ENCODE data around the gene C5orf34. TPM values are rescaled to one million over a fixed set of nuclear protein-coding genes. Genes with fewer than 3 reads are reported as not detected.
A peak's percentile ranks its signal among the peaks of the same experiment; 100 is the strongest.

Gene C5orf34
- total and polyA plus RNA-seq, 2 of the 4 experiments (the other 2 are of a cell fraction) = 3.3 to 6.1 TPM

- TF ChIP-seq NFE2L2 (IDR thresholded peaks at IDR 0.05; ENCODE audit: low read depth, low read length) = no peak
- TF ChIP-seq RFX5 (IDR thresholded peaks at IDR 0.05; ENCODE audit: low read depth, low read length) = no peak
- TF ChIP-seq CEBPB (IDR thresholded peaks at IDR 0.05; ENCODE audit: low read depth, low read length) = peak; percentile 45; the same call in 1 of the 2 replicates
- TF ChIP-seq, protein P1, sequence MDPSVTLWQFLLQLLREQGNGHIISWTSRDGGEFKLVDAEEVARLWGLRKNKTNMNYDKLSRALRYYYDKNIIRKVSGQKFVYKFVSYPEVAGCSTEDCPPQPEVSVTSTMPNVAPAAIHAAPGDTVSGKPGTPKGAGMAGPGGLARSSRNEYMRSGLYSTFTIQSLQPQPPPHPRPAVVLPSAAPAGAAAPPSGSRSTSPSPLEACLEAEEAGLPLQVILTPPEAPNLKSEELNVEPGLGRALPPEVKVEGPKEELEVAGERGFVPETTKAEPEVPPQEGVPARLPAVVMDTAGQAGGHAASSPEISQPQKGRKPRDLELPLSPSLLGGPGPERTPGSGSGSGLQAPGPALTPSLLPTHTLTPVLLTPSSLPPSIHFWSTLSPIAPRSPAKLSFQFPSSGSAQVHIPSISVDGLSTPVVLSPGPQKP (IDR thresholded peaks at IDR 0.05; ENCODE audit: borderline replicate concordance, low read depth, low read length) = no peak
- TF ChIP-seq, protein P2, sequence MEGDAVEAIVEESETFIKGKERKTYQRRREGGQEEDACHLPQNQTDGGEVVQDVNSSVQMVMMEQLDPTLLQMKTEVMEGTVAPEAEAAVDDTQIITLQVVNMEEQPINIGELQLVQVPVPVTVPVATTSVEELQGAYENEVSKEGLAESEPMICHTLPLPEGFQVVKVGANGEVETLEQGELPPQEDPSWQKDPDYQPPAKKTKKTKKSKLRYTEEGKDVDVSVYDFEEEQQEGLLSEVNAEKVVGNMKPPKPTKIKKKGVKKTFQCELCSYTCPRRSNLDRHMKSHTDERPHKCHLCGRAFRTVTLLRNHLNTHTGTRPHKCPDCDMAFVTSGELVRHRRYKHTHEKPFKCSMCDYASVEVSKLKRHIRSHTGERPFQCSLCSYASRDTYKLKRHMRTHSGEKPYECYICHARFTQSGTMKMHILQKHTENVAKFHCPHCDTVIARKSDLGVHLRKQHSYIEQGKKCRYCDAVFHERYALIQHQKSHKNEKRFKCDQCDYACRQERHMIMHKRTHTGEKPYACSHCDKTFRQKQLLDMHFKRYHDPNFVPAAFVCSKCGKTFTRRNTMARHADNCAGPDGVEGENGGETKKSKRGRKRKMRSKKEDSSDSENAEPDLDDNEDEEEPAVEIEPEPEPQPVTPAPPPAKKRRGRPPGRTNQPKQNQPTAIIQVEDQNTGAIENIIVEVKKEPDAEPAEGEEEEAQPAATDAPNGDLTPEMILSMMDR (conservative IDR thresholded peaks at IDR 0.05; ENCODE audit: low read depth, low read length) = no peak
- no peak for TF ChIP-seq MAFK (IDR thresholded peaks at IDR 0.05; ENCODE audit: low read depth, low read length)
- no peak for TF ChIP-seq RAD21 (IDR thresholded peaks at IDR 0.05; ENCODE audit: low read length)
- no peak for TF ChIP-seq USF2 (IDR thresholded peaks at IDR 0.05; ENCODE audit: low read depth, low read length)
- dilution Hi-C loops (cut with HindIII; ENCODE audit: low sequenced_read_pairs, unreplicated experiment) (no loop called here), in situ Hi-C loops (cut with MboI; ENCODE audit: low sequenced_read_pairs) (no loop called here), intact Hi-C loops (cut with micrococcal nuclease) (loop anchor here (2.0 to 5.0 kb wide), 2 partner anchors 30 to 562 kb away; no protein-coding TSS in a partner anchor)
- H2AK9ac ChIP-seq (replicated peaks; ENCODE audit: low read depth, low read length, poor library complexity) = peak overlapping the region; percentile 85
- H3K27me3 ChIP-seq (ENCODE audit: control insufficient read depth, insufficient read depth, low read length) = no peaks in the 10 kb centered on the region
- H3K9me3 ChIP-seq (ENCODE audit: control insufficient read depth, insufficient read depth, low read length) = no peaks in the 10 kb centered on the region
- no peaks in the 10 kb centered on the region for H3K4me1 ChIP-seq (ENCODE audit: control insufficient read depth, insufficient read depth, low read length)
- peak overlapping the region; percentile 64 for H3K14ac ChIP-seq (replicated peaks; ENCODE audit: low read depth, low read length)
- ATAC-seq (ENCODE audit: low read depth) = peak; percentile 72
- peak overlapping the region; percentile 44 for H3K4ac ChIP-seq (ENCODE audit: low read depth, low read length)
- no peak overlapping the region for H2AK5ac ChIP-seq (ENCODE audit: low read depth, low read length)
- peak overlapping the region; percentile 44; the same call in 1 of the 2 replicates for H3K27ac ChIP-seq (ENCODE audit: insufficient read depth, low read length)
- peak overlapping the region; percentile 82 for H3K56ac ChIP-seq (ENCODE audit: extremely low read depth, insufficient read depth, low read length)
- peak overlapping the region; percentile 58; the same call in 1 of the 2 replicates for H4K91ac ChIP-seq (ENCODE audit: insufficient read depth, low read depth, low read length)
- H3K9ac ChIP-seq (ENCODE audit: low read depth, low read length) = peak overlapping the region; percentile 52
- H3K23ac ChIP-seq (ENCODE audit: low read depth, low read length) = peak overlapping the region; percentile 84
- H2BK120ac ChIP-seq (ENCODE audit: low read depth, low read length) = 0 out of 2 replicates have a peak overlapping the region, but pooled peaks have one; percentile 7
- peak overlapping the region; percentile 66 for H2BK5ac ChIP-seq (ENCODE audit: low read depth, low read length, poor library complexity, severe bottlenecking)
- H3K18ac ChIP-seq (ENCODE audit: low read depth, low read length) = peak overlapping the region; percentile 6; the same call in 1 of the 2 replicates
- peak overlapping the region; percentile 67 for H3K4me3 ChIP-seq (ENCODE audit: insufficient read depth, low read depth, low read length)
- H2BK15ac ChIP-seq (ENCODE audit: low read depth, low read length) = 0 out of 3 replicates have a peak overlapping the region, but pooled peaks have one; percentile 13
- H2AFZ ChIP-seq (replicated peaks; ENCODE audit: low read length, poor library complexity) = peak overlapping the region; percentile 93
- H3K79me1 ChIP-seq (ENCODE audit: low read depth in 1 of 2, low read length in 2 of 2) = peaks cover 12 to 20% of the 10 kb centered on the region in 2 experiments
- no peaks in the 10 kb centered on the region for H3K36me3 ChIP-seq (ENCODE audit: control insufficient read depth, insufficient read depth, low read length)
- WGBS, 2 experiments (ENCODE audit: extremely low coverage in 2 of 2, insufficient read length in 1 of 2) = 0% methylated on average over 3 of the region's 6 CpGs; no CpG with 5 or more reads in 1 of the 2 experiments
- ChIA-PET CTCF (no interaction called here), POLR2A (ENCODE audit: unreplicated experiment) (no interaction called here)
- H4K20me1 ChIP-seq (ENCODE audit: insufficient read depth, low read length) = no peaks in the 10 kb centered on the region; the same call in 1 of the 2 replicates
- H3K4me2 ChIP-seq (ENCODE audit: low read depth, low read length) = peak overlapping the region; percentile 87
- peak; percentile 87 for DNase-seq
- H4K5ac ChIP-seq (ENCODE audit: low read depth, low read length) = no peak overlapping the region
- no peaks in the 10 kb centered on the region for H3K9me1 ChIP-seq (ENCODE audit: insufficient read depth, low read length)
- TSS peak; percentile 87 for BruUV-seq (replicated peaks)
- no peak overlapping the region for H2BK20ac ChIP-seq (ENCODE audit: low read depth, low read length)
- peak overlapping the region; percentile 27 to 86; a peak in 3 of 4 replicates for H4K8ac ChIP-seq (ENCODE audit: low read depth in 2 of 2, low read length in 2 of 2)
Measured at GRCh38 chr5:43514471-43514815, 505 bp downstream of the C5orf34 start.

Measured in IMR-90 (cell line).